ENCODE measurements around the gene IFT27. TPM values are rescaled to one million over a fixed set of nuclear protein-coding genes. Genes with fewer than 3 reads are reported as not detected.

IFT27 gene
- total and polyA plus RNA-seq, 12 donors = 19.6 to 63.6 (median 26.3) TPM

DNA sequence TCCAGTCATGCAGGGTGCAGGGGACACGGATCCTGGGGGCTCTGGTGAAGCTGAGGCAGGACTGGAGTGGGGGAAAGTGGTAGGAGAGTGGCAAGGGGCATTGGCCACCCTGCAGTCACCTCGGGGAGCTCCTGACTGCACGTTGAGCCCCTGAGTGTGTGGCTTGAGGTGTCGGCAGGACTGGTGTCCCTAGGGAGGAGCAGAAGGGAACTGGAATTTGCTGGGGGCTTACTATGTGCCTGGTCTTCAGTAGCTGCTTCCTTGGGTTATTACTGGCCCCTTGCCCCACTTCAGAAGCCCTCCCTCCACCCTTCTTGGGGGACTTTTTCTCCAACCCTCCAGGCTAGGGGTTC lies 31.5 kb downstream of the IFT27 start:
- DNase-seq (no peak), ATAC-seq (no peak)
- no peak overlapping the region for H3K27ac ChIP-seq
- peaks cover 0 to 6% (median 0%) of the 10 kb centered on the region in 11 donors for H3K9me3 ChIP-seq
- H3K4me3 ChIP-seq = no peak overlapping the region
- TF ChIP-seq, protein P1, sequence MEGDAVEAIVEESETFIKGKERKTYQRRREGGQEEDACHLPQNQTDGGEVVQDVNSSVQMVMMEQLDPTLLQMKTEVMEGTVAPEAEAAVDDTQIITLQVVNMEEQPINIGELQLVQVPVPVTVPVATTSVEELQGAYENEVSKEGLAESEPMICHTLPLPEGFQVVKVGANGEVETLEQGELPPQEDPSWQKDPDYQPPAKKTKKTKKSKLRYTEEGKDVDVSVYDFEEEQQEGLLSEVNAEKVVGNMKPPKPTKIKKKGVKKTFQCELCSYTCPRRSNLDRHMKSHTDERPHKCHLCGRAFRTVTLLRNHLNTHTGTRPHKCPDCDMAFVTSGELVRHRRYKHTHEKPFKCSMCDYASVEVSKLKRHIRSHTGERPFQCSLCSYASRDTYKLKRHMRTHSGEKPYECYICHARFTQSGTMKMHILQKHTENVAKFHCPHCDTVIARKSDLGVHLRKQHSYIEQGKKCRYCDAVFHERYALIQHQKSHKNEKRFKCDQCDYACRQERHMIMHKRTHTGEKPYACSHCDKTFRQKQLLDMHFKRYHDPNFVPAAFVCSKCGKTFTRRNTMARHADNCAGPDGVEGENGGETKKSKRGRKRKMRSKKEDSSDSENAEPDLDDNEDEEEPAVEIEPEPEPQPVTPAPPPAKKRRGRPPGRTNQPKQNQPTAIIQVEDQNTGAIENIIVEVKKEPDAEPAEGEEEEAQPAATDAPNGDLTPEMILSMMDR (IDR thresholded peaks at IDR 0.05) = no peak
- H3K36me3 ChIP-seq = no peaks in the 10 kb centered on the region
- intact Hi-C loops (cut with DNase I) = no loop called here
- no peaks in the 10 kb centered on the region for H3K4me1 ChIP-seq
- peaks cover 0 to 44% (median 27%) of the 10 kb centered on the region in 7 donors for H3K27me3 ChIP-seq
- 49 to 56% methylated on average over 4 of the region's 4 CpGs for WGBS, 2 donors

GRCh38 chr22:36743591-36744412 lies 32.1 kb downstream of the IFT27 start:
- whole genome bisulfite sequencing, 2 donors = 71 to 79% methylated on average over 21 of the region's 21 CpGs
- peaks cover 0 to 44% (median 27%) of the 10 kb centered on the region in 7 donors for H3K27me3 ChIP-seq
- no peak overlapping the region for H3K27ac ChIP-seq
- TF ChIP-seq, protein P1 (IDR thresholded peaks at IDR 0.05) = no peak
- DNase-seq (no peak), ATAC-seq (peak in 1 of 8 donors; percentile 24)
- H3K9me3 ChIP-seq = peaks cover 0 to 11% (median 0%) of the 10 kb centered on the region in 11 donors
- H3K4me1 ChIP-seq = no peaks in the 10 kb centered on the region
- no peaks in the 10 kb centered on the region for H3K36me3 ChIP-seq
- H3K4me3 ChIP-seq = no peak overlapping the region
- intact Hi-C loops (cut with DNase I) = no loop called here

DNA sequence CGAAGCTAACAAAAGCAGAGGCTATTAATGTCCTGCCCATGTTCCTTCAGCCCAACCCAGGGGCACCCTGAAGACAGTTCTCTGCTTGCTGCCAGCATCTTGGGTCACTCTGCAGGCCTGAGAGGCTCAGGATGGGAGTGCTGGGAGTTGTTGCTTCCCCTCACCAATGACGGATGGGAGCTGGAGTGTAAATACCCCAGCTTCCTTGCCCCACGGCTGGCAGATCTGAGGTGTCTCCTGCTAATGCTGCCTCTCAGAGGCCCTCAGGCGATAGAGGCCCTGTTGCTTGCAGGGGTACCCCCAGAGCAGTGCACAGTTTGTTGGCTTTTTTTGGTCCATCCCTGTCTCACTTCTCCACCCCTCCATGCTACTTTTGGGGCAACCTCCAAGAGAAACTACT lies 32.9 kb downstream of the IFT27 start:
- Histone ChIP-seq H3K36me3 (no peaks in the 10 kb centered on the region), H3K4me1 (no peaks in the 10 kb centered on the region), H3K4me3 (no peak overlapping the region), H3K27me3 (peaks cover 0 to 44% (median 33%) of the 10 kb centered on the region in 7 donors), H3K27ac (no peak overlapping the region), H3K9me3 (peaks cover 0 to 12% (median 0%) of the 10 kb centered on the region in 11 donors)
- ATAC-seq (no peak), DNase-seq (no peak)
- TF ChIP-seq, protein P1 (IDR thresholded peaks at IDR 0.05) = no peak
- intact Hi-C loops (cut with DNase I) = no loop called here
- WGBS, 2 donors = 74 to 79% methylated on average over 4 of the region's 4 CpGs

GRCh38 chr22:36741968-36742367 lies 34.0 kb downstream of the IFT27 start:
- WGBS, 2 donors = 45 to 67% methylated on average over 6 of the region's 6 CpGs
- Histone ChIP-seq H3K27me3 (peaks cover 0 to 51% (median 36%) of the 10 kb centered on the region in 7 donors), H3K36me3 (no peaks in the 10 kb centered on the region), H3K27ac (no peak overlapping the region), H3K4me3 (no peak overlapping the region), H3K4me1 (no peaks in the 10 kb centered on the region), H3K9me3 (peaks cover 0 to 12% (median 0%) of the 10 kb centered on the region in 11 donors)
- DNase-seq (no peak), ATAC-seq (no peak)
- TF ChIP-seq, protein P1 (IDR thresholded peaks at IDR 0.05) = no peak
- intact Hi-C loops (cut with DNase I) = no loop called here

Measured in heart right ventricle (tissue), 16 donors.